ENCODE measurements around the gene LRRC4. TPM values are rescaled to one million over a fixed set of nuclear protein-coding genes. Genes with fewer than 3 reads are reported as not detected.

LRRC4 gene
- total RNA-seq, 6 donors from 2014 or later, result 3.9 to 23.3 (median 11.1) TPM

DNA sequence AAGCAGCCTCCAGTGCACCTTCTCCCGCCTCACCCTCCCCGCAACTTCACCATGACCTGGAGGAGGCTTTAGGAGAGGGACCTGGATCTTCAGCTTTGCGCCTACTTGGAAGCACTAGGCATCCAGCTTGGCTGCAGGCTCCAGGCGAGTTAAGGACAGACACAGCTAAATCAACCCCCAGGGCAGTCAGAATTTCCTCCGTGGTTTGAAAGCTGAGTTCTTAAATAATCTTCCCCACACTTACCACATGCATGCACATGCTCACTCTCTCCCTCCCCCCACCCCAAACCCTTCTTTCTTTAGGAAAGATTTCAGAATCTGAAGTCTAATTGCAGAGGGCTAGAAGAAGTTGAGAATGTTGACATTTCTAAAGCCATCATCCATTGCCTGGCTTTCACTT lies 36.7 kb upstream of the LRRC4 start:
- Histone ChIP-seq H3K4me3 (no peak overlapping the region), H3K27ac (no peak overlapping the region), H3K27me3 (no peaks in the 10 kb centered on the region), H3K4me1 (peaks cover 0 to 10% (median 3%) of the 10 kb centered on the region in 4 donors), H3K9me3 (no peaks in the 10 kb centered on the region), H3K36me3 (peaks cover 0 to 4% (median 1%) of the 10 kb centered on the region in 4 donors)
- WGBS, 2 donors, result 81 to 85% methylated on average over 5 of the region's 5 CpGs
- TF ChIP-seq, protein P1, sequence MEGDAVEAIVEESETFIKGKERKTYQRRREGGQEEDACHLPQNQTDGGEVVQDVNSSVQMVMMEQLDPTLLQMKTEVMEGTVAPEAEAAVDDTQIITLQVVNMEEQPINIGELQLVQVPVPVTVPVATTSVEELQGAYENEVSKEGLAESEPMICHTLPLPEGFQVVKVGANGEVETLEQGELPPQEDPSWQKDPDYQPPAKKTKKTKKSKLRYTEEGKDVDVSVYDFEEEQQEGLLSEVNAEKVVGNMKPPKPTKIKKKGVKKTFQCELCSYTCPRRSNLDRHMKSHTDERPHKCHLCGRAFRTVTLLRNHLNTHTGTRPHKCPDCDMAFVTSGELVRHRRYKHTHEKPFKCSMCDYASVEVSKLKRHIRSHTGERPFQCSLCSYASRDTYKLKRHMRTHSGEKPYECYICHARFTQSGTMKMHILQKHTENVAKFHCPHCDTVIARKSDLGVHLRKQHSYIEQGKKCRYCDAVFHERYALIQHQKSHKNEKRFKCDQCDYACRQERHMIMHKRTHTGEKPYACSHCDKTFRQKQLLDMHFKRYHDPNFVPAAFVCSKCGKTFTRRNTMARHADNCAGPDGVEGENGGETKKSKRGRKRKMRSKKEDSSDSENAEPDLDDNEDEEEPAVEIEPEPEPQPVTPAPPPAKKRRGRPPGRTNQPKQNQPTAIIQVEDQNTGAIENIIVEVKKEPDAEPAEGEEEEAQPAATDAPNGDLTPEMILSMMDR (IDR thresholded peaks at IDR 0.05), result no peak
- no peak for TF ChIP-seq POLR2A (IDR thresholded peaks at IDR 0.05)
- TF ChIP-seq POLR2AphosphoS5 (IDR thresholded peaks at IDR 0.05), result no peak
- TF ChIP-seq EP300 (IDR thresholded peaks at IDR 0.05), result no peak
- ATAC-seq (ENCODE audit: low FRiP score in 2 of 2) (no peak), DNase-seq (no peak)

DNA sequence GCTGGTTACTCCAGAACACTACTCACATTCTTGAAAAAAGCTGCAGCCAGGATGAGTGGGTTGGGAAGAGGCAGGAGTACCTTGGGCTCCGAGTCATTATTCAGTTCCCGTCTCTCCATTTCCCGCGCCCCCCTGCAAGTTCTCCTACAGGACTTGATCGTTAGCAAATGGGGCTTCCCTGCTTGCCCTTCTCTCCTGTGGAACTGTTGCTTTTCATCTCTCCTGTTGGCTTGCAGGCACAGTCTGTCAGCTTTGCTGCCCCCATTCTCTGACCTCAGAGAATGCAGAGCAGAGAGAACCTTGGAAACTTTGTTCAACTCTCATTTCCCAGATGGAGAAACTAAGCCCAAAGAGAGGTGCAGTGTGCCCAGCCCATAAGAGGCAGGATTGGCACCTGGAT lies 35.6 kb upstream of the LRRC4 start:
- WGBS, 2 donors, result 68 to 80% methylated on average over 5 of the region's 5 CpGs
- Histone ChIP-seq H3K27me3 (no peaks in the 10 kb centered on the region), H3K4me1 (peaks cover 0 to 10% (median 3%) of the 10 kb centered on the region in 4 donors), H3K9me3 (no peaks in the 10 kb centered on the region), H3K4me3 (no peak overlapping the region), H3K36me3 (peaks cover 0 to 4% (median 1%) of the 10 kb centered on the region in 4 donors), H3K27ac (no peak overlapping the region)
- DNase-seq (no peak), ATAC-seq (ENCODE audit: low FRiP score in 2 of 2) (no peak)
- TF ChIP-seq POLR2AphosphoS5 (IDR thresholded peaks at IDR 0.05), result no peak
- TF ChIP-seq, protein P1 (IDR thresholded peaks at IDR 0.05), result no peak

DNA sequence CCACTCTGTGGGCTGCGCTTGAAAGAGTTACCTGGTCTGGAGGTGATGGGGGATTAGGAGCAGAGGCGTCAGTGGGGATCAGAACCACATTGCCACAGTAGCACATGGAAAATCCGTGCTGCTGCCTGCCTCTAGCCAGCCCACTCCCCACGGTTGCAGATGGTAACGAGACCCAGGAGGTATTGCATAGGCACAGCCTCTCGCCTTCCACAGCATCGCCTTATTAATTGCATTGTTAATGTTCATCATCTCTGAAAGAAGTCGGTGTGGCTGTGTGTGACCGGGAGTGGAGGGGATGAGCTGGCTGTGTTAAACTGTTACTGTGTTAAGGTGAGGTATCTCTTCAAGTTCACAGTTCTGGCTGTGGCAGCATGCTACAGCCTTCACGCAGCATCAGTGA lies 35.2 kb upstream of the LRRC4 start:
- no peak overlapping the region for H3K4me3 ChIP-seq
- TF ChIP-seq POLR2AphosphoS5 (IDR thresholded peaks at IDR 0.05) (no peak), EP300 (IDR thresholded peaks at IDR 0.05) (no peak), POLR2A (IDR thresholded peaks at IDR 0.05) (no peak)
- TF ChIP-seq, protein P1 (IDR thresholded peaks at IDR 0.05), result no peak
- H3K4me1 ChIP-seq, result peaks cover 0 to 10% (median 3%) of the 10 kb centered on the region in 4 donors
- DNase-seq (no peak), ATAC-seq (ENCODE audit: low FRiP score in 2 of 2) (no peak)
- 94% methylated on average over 8 to 10 of the region's 10 CpGs for WGBS, 2 donors
- no peaks in the 10 kb centered on the region for H3K27me3 ChIP-seq
- no peak overlapping the region for H3K27ac ChIP-seq
- H3K36me3 ChIP-seq, result peaks cover 0 to 8% (median 0%) of the 10 kb centered on the region in 4 donors
- no peaks in the 10 kb centered on the region for H3K9me3 ChIP-seq

DNA sequence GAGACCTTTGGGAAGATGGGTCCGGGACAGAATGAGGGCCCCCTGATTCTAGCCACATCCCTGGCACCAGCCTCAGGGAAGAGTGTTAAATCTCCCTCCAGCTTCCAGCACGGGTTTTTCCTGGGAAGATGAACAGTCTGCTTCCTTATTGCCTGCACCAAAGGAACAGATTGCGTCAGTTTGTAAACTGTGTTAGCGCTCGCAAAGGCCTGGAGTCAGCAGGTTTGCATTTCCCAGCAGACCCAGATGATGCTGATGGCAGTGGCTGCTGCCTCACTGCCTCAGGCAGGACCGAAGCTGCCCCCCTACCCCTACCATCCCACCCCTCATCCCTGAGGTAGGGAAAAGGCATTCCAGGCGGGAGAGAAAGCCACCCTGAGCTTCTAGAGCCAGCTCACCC lies 34.6 kb upstream of the LRRC4 start:
- WGBS, 2 donors, result 85 to 92% methylated on average over 4 to 7 of the region's 7 CpGs
- peaks cover 0 to 10% (median 3%) of the 10 kb centered on the region in 4 donors for H3K4me1 ChIP-seq
- DNase-seq, result no peak
- H3K27ac ChIP-seq, result no peak overlapping the region
- ATAC-seq (ENCODE audit: low FRiP score in 2 of 2), result no peak
- H3K36me3 ChIP-seq, result peaks cover 0 to 10% (median 0%) of the 10 kb centered on the region in 4 donors
- no peaks in the 10 kb centered on the region for H3K9me3 ChIP-seq
- TF ChIP-seq POLR2A (IDR thresholded peaks at IDR 0.05) (no peak), EP300 (IDR thresholded peaks at IDR 0.05) (no peak), POLR2AphosphoS5 (IDR thresholded peaks at IDR 0.05) (no peak)
- TF ChIP-seq, protein P1 (IDR thresholded peaks at IDR 0.05), result no peak
- H3K4me3 ChIP-seq, result no peak overlapping the region
- H3K27me3 ChIP-seq, result no peaks in the 10 kb centered on the region

DNA sequence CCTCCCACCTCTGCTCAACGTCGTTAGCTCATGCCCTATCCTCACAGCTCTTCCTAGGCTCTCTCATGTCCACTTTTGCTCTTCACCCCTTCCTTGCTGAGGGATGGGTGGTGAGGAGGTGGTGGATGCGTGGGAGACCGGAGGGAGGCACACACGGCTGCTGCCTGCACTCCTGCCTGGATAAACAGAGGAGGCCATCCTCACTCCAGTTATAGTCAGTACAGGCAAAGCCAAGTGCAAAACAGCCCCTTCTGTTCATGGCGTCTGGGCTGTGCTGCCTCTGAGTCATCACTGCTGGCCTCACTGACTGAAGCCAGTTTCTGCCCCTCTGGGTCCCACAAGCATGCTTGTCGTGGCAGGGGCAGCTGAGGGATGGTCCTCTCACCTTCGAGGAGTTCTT lies 31.9 kb upstream of the LRRC4 start:
- no peaks in the 10 kb centered on the region for H3K27me3 ChIP-seq
- TF ChIP-seq POLR2AphosphoS5 (IDR thresholded peaks at IDR 0.05) (no peak), EP300 (IDR thresholded peaks at IDR 0.05) (no peak), POLR2A (IDR thresholded peaks at IDR 0.05) (no peak)
- TF ChIP-seq, protein P1 (IDR thresholded peaks at IDR 0.05), result no peak
- H3K36me3 ChIP-seq, result peaks cover 0 to 10% (median 0%) of the 10 kb centered on the region in 4 donors
- DNase-seq (no peak), ATAC-seq (ENCODE audit: low FRiP score in 2 of 2) (no peak)
- H3K27ac ChIP-seq, result no peak overlapping the region
- peaks cover 0 to 5% (median 0%) of the 10 kb centered on the region in 4 donors for H3K4me1 ChIP-seq
- 95 to 97% methylated on average over 8 of the region's 8 CpGs for WGBS, 2 donors
- H3K4me3 ChIP-seq, result no peak overlapping the region
- H3K9me3 ChIP-seq, result no peaks in the 10 kb centered on the region

Measured in upper lobe of left lung (tissue), 6 donors.